ENCODE results near the gene CCR5.

DNA sequence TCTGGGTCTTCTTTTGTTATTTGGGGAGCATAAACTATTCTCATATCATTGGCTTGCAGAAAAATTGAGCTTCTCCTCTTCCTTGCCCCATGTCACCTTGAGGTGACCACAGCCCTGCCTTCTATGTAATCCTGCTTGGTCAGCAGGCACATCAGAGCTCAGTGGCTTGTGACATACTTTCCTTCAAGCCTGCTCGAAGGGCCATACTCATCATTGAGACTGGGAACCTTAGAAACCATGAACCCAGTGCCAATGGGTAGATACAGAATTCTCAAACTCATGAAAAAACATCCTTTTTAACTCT is 20.5 kb upstream of the CCR5 start:
- no peak for TF ChIP-seq TOX (CRISPR knock-in tag; IDR thresholded peaks at IDR 0.05; ENCODE audit: borderline replicate concordance)
- TF ChIP-seq ISL1 (CRISPR knock-in tag; IDR thresholded peaks at IDR 0.05) = no peak
- TF ChIP-seq, protein P1, sequence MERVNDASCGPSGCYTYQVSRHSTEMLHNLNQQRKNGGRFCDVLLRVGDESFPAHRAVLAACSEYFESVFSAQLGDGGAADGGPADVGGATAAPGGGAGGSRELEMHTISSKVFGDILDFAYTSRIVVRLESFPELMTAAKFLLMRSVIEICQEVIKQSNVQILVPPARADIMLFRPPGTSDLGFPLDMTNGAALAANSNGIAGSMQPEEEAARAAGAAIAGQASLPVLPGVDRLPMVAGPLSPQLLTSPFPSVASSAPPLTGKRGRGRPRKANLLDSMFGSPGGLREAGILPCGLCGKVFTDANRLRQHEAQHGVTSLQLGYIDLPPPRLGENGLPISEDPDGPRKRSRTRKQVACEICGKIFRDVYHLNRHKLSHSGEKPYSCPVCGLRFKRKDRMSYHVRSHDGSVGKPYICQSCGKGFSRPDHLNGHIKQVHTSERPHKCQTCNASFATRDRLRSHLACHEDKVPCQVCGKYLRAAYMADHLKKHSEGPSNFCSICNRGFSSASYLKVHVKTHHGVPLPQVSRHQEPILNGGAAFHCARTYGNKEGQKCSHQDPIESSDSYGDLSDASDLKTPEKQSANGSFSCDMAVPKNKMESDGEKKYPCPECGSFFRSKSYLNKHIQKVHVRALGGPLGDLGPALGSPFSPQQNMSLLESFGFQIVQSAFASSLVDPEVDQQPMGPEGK (CRISPR knock-in tag; IDR thresholded peaks at IDR 0.05; ENCODE audit: borderline replicate concordance) = no peak
- TF ChIP-seq ARNTL (CRISPR knock-in tag; IDR thresholded peaks at IDR 0.05; ENCODE audit: borderline replicate concordance, low read depth) = no peak
- TF ChIP-seq TCF4 (CRISPR knock-in tag; IDR thresholded peaks at IDR 0.05; ENCODE audit: borderline replicate concordance) = no peak
- TF ChIP-seq ZNF70 (CRISPR knock-in tag; IDR thresholded peaks at IDR 0.05) = no peak
- no peak for TF ChIP-seq RARB (CRISPR knock-in tag; IDR thresholded peaks at IDR 0.05)
- TF ChIP-seq, protein P2, sequence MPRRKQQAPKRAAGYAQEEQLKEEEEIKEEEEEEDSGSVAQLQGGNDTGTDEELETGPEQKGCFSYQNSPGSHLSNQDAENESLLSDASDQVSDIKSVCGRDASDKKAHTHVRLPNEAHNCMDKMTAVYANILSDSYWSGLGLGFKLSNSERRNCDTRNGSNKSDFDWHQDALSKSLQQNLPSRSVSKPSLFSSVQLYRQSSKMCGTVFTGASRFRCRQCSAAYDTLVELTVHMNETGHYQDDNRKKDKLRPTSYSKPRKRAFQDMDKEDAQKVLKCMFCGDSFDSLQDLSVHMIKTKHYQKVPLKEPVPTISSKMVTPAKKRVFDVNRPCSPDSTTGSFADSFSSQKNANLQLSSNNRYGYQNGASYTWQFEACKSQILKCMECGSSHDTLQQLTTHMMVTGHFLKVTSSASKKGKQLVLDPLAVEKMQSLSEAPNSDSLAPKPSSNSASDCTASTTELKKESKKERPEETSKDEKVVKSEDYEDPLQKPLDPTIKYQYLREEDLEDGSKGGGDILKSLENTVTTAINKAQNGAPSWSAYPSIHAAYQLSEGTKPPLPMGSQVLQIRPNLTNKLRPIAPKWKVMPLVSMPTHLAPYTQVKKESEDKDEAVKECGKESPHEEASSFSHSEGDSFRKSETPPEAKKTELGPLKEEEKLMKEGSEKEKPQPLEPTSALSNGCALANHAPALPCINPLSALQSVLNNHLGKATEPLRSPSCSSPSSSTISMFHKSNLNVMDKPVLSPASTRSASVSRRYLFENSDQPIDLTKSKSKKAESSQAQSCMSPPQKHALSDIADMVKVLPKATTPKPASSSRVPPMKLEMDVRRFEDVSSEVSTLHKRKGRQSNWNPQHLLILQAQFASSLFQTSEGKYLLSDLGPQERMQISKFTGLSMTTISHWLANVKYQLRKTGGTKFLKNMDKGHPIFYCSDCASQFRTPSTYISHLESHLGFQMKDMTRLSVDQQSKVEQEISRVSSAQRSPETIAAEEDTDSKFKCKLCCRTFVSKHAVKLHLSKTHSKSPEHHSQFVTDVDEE (CRISPR knock-in tag; IDR thresholded peaks at IDR 0.05) = no peak
- TF ChIP-seq, protein P3, sequence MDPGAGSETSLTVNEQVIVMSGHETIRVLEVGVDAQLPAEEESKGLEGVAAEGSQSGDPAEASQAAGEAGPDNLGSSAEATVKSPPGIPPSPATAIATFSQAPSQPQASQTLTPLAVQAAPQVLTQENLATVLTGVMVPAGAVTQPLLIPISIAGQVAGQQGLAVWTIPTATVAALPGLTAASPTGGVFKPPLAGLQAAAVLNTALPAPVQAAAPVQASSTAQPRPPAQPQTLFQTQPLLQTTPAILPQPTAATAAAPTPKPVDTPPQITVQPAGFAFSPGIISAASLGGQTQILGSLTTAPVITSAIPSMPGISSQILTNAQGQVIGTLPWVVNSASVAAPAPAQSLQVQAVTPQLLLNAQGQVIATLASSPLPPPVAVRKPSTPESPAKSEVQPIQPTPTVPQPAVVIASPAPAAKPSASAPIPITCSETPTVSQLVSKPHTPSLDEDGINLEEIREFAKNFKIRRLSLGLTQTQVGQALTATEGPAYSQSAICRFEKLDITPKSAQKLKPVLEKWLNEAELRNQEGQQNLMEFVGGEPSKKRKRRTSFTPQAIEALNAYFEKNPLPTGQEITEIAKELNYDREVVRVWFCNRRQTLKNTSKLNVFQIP (CRISPR knock-in tag; IDR thresholded peaks at IDR 0.05; ENCODE audit: borderline replicate concordance, low read depth) = no peak
- no peak for TF ChIP-seq ZC3H10 (CRISPR knock-in tag; IDR thresholded peaks at IDR 0.05)
- TF ChIP-seq ZFP3 (CRISPR knock-in tag; IDR thresholded peaks at IDR 0.05) = no peak
- no peak for TF ChIP-seq ZNF565 (CRISPR knock-in tag; conservative IDR thresholded peaks at IDR 0.05; ENCODE audit: low read depth)

Measured in SK-N-SH treated with all-trans-retinoic acid at 6 μM for 48 hours (cell line).